Measurements from ENCODE around the gene OGFR.

OGFR gene, protein sequence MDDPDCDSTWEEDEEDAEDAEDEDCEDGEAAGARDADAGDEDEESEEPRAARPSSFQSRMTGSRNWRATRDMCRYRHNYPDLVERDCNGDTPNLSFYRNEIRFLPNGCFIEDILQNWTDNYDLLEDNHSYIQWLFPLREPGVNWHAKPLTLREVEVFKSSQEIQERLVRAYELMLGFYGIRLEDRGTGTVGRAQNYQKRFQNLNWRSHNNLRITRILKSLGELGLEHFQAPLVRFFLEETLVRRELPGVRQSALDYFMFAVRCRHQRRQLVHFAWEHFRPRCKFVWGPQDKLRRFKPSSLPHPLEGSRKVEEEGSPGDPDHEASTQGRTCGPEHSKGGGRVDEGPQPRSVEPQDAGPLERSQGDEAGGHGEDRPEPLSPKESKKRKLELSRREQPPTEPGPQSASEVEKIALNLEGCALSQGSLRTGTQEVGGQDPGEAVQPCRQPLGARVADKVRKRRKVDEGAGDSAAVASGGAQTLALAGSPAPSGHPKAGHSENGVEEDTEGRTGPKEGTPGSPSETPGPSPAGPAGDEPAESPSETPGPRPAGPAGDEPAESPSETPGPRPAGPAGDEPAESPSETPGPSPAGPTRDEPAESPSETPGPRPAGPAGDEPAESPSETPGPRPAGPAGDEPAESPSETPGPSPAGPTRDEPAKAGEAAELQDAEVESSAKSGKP

DNA sequence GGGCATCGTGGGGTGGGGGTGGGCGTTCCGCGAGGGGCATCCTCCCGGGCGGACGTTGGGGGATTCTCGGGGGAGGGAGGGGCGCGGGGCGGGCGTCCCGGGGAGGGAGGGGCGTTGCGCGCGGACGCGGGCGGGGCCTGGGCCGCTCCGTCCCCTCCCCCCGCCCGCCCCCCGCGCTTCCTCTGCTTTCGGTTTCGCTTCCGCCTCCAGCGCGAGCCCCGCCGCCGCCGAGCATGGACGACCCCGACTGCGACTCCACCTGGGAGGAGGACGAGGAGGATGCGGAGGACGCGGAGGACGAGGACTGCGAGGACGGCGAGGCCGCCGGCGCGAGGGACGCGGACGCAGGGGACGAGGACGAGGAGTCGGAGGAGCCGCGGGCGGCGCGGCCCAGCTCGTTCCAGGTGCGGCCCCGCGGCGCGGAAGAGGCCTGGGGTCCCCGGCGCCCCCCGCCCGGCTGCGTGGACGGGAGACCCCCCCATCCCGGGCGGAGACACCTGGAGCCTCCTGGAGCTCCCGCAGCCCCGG is at the start of gene OGFR:
Gene OGFR (plus strand): TSS at position 209 of the 528 bp plus-strand sequence. CDS start 25 bp downstream, at position 234.
- peak; percentile 63 for DNase-seq

DNA sequence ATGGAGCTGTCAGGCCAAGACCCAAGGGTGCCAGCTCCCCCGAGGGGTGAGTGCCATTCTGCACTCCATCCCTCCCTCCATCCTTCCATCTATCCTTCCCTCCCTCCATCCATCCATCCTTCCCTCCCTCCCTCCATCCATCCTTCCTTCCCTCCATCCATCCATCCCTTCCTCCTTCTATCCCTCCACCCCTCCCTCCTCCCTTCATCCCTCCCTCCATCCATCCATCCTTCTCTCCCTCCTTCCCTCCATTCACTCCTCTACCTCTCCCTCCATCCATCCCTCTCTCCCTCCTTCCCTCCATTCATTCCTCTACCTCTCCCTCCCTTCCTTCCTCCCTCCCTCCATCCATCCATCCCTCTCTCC is 49.7 kb upstream of the OGFR start:
- DNase-seq = no peak

DNA sequence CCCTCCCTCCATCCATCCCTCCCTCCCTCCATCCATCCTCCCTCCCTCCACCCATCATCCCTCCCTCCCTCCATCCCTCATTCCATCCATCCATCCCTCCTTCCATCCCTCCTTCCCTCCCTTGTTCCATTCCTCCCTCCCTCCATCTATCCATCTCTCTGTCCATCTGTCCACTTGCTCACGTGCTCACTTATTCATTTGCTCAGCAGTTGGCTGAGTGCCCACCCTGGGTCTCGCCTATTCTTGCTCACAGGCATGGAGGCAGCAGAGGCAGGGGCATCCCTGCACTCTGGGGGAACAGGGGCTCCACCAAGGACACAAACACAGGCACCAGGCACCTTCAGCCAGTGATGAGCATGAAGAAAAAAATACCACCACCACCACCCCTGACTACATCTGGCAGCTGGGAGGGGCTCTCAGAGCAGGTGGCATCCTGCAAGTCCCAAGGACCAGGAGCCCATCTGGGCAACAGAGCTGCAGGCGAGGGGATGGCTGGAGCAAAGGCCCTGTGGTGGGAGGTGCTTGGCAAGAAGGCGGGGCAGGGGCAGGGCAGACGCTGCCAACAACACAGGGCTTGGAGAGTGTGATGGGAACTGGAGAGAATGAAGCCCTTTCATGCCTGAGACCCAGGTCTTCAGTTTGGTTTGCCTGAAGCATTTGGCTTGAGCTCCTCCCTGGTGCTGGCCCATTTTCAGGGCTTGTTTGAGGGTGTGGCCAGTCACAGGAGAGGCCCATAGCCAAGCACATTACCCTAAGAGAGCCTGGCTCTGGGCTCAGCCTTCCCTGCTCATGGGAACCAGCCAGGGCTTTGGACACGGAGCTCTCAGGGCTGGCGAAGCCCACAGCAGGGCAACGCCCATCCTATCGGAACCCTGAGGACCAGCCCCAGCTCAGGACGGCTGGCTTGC is 48.6 kb upstream of the OGFR start:
- no peak for DNase-seq

DNA sequence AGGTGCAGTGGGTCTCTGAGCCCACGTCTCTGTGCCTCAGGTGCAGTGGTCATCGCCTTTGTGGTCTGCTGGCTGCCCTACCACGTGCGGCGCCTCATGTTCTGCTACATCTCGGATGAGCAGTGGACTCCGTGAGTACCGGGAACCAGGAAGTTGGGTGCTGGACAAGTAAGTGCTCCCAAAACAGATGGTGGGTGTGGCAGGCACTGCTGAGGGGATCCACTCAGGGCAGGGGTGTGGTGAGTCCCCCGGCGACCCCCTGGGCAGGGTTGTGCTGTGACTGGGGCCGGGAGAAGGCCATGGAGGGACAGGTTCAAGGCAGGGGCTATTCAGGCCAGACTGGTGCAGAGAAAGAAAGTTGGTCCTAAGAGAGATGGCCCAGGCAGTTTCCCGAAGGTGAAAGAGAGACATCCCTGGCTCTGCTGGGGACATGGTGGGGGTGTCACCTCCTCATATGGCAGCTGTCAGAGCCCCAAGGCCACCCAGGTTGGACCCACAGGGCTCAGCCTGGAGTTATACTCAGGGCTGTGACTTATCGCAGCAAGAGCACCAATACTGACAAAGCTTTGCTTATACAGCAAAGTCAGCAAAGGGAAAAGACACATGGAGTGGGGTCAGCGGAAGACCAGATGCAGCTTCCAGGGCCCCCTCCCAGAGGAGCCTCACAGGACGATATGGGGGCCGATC is 46.3 kb upstream of the OGFR start:
- no peak for DNase-seq

DNA sequence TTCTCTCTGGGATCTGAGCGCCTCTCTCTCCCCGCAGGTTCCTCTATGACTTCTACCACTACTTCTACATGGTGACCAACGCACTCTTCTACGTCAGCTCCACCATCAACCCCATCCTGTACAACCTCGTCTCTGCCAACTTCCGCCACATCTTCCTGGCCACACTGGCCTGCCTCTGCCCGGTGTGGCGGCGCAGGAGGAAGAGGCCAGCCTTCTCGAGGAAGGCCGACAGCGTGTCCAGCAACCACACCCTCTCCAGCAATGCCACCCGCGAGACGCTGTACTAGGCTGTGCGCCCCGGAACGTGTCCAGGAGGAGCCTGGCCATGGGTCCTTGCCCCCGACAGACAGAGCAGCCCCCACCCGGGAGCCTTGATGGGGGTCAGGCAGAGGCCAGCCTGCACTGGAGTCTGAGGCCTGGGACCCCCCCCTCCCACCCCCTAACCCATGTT is 44.6 kb upstream of the OGFR start:
- DNase-seq = no peak

DNA sequence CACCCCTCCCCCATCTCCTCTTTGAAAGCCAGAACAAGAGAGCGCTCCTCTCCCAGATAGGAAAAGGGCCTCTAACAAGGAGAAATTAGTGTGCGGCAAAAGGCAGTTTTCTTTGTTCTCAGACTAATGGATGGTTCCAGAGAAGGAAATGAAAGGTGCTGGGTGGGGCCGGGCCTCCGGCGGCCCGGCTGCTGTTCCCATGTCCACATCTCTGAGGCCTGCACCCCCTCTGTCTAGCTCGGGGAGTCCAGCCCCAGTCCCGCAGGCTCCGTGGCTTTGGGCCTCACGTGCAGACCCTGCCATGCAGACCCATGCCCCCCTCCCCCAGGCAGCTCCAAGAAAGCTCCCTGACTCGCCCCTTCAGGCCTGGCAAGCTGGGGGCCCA is 44.2 kb upstream of the OGFR start:
- DNase-seq = no peak

DNA sequence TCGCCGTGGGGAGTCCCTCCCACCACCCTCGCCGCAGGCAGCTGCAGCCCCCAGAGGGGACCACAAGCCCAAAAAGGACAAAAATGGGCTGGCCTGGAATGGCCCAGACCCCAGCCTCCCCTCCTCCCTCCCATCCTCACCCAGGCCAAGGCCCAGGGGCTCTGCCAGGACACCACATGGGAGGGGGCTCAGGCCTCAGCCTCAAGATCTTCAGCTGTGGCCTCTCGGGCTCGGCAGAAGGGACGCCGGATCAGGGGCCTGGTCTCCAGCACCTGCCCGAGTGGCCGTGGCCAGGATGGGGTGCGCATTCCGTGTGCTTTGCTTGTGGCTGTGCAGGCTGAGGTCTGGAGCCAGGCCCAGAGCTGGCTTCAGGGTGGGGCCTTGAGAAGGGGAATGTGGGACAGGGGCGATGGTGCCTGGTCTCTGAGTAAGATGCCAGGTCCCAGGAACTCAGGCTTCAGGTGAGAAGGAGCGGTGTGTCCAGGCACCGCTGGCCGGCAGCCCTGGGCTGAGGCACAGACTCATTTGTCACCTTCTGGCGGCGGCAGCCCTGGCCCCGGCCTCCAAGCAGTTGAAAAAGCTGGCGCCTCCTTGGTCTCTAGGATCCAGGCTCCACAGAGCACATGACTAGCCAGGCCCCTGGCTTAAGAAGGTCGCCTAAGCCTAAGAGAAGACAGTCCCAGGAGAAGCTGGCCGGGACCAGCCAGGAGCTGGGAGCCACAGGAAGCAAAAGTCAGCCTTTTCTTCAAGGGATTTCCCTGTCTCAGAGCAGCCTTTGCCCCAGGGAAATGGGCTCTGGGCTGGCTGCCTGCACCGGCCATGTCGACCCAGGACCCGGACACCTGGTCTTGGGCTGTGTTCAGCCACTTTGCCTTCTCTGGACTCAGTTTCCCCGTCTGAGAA is 43.5 kb upstream of the OGFR start:
- no peak for DNase-seq

DNA sequence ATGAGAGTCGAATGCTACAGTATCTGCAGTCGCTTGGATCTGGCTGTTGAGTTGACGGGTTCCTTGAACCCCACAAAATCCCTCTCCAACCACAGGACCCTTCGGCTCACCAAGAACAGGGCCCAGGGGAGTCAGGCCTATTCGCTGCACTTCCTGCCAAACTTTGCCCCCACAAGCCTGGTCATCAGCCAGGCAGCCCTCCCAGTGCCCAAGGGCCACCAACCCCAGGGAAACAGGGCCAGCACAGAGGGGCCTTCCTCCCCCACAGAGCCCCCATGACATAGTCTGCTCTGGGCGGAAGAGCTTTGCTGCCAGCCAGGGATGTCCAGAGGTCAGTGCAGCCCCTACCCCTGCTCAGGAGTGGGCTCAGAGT is 42.9 kb upstream of the OGFR start:
- DNase-seq = no peak

DNA sequence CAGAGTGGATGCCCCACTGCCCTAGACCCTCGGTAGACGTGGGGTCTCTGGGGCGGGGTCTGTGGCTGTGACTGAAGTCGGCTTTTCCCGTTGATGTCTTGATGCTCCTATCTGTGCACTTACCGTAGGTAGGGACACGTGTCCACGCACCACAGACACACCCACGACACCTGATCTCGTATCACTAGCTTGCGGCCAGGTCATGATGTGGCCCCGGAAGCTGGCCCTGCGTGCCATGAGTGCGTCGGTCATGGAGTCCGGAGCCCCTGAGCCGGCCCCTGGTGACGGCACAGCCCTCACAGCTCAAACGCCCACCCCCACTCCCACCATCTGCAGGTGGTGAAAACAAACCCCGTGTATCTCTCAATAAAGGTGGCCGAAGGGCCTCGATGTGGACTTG is 42.3 kb upstream of the OGFR start:
- no peak for DNase-seq

DNA sequence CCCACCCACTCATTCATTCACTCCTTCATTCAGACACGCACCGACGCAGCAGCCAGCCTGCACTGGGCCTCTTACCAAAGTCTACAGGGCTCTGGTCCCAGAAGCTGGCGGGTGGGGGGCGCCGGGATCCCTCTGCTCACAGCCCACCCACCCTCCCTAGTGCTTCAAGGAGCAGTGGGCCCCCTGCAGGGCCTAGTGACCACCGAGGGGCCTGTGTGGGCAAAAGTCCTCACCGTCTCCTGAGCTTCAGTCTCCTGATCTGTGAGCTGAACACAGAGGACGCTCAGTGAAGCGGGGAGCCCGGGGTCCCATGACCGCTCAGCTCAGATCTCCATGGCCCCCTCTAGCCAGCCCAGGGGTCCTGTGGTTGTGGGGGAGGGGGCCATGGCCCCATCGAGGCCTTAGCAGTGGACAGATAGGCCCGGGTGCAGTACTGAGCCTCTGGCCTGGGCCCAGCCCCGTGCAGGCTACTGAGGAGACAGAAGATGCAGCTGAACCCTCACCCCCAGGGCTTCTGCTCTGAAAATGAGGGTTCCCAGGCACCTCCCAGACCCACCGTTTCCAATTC is 41.8 kb upstream of the OGFR start:
- DNase-seq = no peak

DNA sequence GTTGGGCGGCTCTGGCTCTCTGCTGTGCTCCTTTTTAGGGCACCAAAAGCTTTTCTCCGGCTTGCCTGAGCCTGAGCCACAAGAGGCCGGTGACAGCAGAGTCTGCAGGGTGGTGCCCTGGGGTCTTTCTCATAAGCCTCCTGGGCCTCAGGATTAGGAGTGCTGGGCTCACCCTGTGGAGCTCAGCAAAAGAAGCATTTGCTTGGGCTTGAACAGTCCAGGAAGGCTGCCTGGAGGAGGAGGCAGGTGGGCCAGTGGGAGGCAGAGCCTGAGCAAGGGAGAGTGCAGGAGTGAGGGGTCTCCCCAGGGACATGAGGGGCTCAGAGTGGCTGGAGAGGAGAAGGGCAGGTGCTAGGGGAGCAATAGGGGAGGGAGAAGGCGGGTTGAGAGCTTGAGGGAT is 41.2 kb upstream of the OGFR start:
- no peak for DNase-seq

DNA sequence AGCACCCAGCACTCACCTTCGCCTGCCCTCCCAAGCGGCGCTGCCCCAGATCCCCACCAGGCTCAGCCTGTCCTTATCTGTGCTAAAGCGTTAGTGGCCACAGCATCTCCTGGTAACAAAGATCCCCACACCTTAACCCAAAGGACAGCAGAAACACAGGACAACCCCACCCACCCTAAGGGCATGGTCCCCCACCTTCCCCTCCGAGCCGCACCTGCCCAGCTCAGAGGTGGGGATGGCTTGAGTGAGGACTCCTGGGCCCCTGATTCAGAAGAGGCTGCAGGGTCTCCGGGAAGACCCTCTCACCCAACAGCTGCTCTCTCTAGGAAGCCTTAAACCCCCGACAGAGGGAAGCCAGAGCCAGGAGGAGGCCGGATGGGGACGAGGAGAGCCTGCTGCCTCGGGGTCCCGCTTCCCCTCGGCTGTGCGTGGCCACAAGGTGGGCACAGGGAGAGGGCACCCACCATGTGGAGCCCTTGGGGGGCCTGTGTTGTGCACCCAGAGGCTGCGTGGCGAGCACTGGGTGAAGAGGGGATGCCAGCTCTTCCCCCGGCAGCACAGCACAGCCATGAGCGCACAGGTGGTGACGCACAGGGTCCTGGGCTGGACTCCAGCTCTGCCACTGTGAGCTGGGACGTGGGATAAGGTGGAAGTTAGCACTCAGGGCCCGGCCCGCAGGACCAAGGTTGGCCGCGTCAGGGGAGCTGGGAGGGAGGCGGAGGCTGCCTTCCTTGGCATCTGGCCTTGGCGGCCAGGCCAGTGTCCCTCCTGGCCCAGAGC is 40.3 kb upstream of the OGFR start:
- no peak for DNase-seq

DNA sequence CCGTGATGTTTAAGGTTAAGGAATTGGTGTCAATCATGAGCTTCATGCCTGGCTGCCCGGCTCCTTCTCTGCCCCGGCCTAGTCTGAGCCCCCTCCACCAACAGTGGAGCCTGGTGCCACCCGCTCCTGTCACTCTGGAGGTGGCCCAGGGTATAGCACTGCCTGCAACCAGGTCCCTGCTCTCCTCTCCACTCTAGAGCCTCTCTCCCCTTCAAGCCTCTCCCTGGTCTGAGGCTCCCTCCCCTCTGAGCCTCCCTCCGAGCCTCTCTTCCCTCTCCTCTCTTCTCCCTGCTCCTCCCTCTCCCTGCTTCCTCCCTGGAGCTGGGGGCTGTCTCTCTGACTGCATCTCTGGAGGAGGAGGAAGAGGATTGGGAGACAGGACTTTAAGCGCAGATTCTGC is 39.6 kb upstream of the OGFR start:
- no peak for DNase-seq

DNA sequence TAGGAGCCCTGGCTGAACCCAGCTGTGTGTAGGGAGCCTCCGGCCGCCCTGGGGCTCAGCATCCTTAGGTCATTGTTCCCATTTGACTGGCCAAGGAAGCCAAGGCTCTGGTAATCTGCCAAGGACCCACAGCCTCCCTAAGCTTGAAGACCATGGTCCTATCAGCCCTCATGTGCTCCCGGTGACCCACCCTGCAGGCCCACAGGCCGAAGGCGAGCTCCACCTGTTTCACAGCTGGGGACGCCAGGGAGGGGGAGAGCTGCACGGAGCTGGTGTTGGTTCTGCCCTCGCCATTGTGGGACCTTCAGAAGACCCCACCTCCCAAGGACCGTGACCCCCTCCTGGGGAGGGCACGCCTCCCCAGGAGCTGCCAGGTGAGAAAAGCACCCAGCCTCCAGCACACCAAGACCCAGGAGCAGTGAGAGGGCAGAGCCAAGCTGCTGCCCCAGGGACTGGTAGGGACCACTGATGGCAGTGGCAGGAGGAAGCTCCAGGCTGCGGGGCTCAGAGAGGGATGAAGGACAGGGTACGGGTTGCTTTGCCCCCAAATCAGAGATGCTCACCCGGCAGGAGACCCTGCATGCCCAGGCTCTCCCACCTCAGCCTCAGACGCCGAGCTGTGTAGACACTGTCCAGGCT is 39.1 kb upstream of the OGFR start:
- no peak for DNase-seq

DNA sequence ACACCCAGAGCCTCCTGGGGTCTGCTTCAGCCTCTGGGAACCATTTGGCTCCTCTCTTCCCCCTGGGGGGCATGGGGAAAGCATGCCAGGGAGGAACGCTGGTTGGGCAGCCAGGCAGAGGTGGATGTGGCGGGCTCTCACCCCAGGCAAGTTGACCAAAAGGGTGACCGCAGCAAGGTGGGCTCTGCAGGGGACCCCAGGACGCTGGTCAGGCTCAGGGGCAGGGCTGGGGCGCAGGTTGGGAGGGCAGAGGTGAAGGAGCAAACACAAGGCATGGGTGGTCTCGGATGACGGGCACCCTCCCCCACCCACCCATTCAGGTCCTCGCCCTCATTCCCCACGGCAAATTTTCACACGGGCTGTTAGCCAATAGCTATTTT is 38.6 kb upstream of the OGFR start:
- no peak for DNase-seq

DNA sequence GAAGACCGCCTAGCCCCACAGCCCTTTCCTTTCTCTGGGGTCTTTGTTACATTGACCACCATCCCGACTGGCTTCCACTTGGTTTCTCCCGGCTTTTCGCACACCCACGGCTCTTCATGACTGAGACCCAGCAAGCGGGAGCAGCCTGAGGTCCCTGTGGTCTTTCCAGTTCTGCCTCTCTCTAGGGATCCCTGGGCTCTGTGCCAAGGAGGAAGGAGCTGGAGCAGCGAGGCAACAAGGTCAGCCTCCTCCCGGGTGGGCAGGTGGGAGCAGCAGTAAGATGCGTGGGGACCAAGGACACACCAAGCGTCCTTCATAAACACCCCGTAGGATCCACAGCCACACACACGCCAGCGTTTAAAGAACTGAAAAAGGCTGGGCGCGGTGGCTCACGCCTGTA is 37.9 kb upstream of the OGFR start:
- DNase-seq = no peak

DNA sequence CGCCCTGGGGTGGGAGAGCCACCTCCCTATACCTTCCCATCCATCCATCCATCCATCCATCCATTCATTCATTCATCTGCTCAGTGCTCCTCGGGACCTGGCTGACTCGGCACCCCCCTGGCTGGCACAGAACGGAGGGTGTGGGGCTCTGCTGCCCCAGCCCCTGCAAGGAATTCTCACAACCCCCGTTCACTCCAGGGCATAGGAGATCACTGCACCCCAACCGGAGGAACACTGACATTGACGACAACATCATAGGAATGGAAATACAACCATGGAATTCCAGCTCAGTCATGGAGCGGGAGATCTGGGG is 36.4 kb upstream of the OGFR start:
- DNase-seq = no peak

DNA sequence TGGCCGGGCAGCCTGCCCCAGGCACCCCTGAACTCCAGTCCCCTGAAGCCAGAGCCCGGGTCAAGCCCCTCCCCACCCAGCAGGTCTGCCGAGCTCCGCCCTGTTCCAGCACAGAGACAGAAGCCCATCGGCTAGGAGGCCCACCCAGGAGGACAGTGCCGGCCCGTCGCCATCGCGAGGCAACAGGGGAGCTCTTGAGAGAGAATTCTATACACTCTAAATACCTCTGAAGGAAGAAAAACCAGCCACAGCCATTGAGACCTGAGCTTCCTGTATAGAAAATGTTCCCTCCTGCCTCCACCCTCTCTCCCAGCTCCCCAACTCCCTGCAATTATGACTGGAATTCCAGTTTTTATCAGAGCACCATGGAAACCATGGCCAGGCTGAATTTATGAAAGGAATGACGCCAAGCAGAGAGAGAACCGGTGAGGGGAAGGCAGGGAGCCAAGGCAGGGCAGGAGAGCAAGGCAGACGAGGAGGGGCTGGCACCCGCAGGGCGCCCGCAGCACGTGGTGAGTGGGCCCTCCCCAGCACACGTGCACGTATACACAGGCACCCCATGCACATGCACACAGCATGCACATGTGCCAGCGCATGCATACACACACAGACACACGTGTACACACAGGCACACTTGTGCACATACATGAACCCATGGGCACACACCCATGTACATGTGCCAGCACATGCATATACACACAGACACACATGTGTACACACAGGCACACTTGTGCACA is 35.9 kb upstream of the OGFR start:
- no peak for DNase-seq

DNA sequence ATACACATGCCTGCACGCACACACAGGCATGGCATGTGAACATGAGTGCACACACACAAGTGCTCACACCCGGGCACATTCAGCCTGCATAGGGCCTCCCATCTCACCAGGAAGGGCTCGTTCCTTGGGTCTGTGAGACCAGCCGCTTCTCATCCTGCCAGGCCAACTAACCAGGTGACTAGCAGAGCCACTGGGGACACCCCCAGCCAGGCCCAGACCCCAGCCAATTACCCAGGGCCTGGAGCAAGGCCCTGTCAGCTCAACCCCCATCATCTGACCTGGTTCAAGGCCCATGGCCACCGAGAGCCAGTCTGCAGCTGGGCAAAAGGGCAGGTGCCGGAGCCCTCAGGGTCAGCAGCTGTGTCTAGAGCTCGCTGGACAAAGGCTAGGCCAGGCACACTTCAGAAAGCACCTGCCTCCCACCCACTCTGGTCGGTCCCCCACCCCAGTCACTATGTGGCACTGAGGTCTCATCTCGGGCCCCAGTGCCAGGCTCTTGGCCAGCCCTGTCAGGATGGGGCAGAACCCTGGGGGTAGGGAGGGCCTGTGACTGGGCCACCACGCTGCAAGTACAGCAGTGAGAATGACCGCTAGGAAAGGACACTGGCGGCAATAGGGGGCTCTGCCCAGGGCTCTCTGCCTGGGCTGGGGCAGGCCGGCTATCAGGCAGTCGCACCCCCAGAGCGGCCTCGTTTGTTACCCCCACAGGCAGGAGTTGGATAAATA is 35.1 kb upstream of the OGFR start:
- DNase-seq = no peak
